Tibial nerve (tissue), 4 donors: Measurements from ENCODE around the gene ZC3H10.
A peak's percentile ranks its signal among the peaks of the same experiment; 100 is the strongest.

Source experiments
- EP300 ChIP-seq, 2 donors: sonication (generic); formaldehyde crosslinking; IDR thresholded peaks; one replicate each; pipeline ENCODE4 v1.6.1; 2017; ENCODE audit warnings: antibody characterized with exemption in 2 of 2, mild to moderate bottlenecking in 1 of 2
- POLR2A ChIP-seq, 2 donors: fragments of 450-650 bp; IDR thresholded peaks; one replicate each; pipeline ENCODE4 v1.6.1; 2017; ENCODE audit warnings: antibody characterized with exemption in 2 of 2, mild to moderate bottlenecking in 2 of 2, moderate library complexity in 2 of 2
- TF ChIP-seq, protein P1 (sequence below), 5 experiments: fragments of 200-600 bp in 3 of 5; fragments of 450-650 bp in 2 of 5; sonication (generic) in 3 of 5; IDR thresholded peaks; one replicate each; pipeline ENCODE4 v1.5.1; 2016 to 2019; ENCODE audit warnings: antibody characterized with exemption in 5 of 5, mild to moderate bottlenecking in 3 of 5, moderate library complexity in 2 of 5

DNA sequence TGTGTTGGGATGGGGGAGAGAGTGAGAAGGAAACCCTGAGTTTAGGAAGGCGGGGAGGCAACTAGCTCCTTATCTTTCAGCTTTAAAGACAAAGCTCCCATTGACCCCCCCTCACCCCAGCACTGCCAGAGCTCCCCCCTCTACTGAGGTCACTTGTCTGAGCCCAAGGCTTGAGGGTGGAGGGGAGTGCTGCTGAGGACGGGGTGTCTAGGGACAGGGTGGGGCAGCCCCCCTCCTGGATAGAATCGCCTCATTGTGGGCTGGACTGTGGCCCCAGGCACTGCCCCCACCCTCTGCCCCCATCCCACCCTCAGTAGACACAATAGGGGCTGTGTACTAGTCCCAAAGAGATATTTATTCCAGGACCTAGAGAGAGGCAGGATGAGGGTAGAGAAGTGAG lies 35.1 kb upstream of the ZC3H10 start:
- TF ChIP-seq, protein P1, sequence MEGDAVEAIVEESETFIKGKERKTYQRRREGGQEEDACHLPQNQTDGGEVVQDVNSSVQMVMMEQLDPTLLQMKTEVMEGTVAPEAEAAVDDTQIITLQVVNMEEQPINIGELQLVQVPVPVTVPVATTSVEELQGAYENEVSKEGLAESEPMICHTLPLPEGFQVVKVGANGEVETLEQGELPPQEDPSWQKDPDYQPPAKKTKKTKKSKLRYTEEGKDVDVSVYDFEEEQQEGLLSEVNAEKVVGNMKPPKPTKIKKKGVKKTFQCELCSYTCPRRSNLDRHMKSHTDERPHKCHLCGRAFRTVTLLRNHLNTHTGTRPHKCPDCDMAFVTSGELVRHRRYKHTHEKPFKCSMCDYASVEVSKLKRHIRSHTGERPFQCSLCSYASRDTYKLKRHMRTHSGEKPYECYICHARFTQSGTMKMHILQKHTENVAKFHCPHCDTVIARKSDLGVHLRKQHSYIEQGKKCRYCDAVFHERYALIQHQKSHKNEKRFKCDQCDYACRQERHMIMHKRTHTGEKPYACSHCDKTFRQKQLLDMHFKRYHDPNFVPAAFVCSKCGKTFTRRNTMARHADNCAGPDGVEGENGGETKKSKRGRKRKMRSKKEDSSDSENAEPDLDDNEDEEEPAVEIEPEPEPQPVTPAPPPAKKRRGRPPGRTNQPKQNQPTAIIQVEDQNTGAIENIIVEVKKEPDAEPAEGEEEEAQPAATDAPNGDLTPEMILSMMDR (IDR thresholded peaks at IDR 0.05) = no peak
- TF ChIP-seq POLR2A (IDR thresholded peaks at IDR 0.05) = no peak
- peak in 1 of 2 donors; percentile 70 for TF ChIP-seq EP300 (IDR thresholded peaks at IDR 0.05)
